ENCODE data around the gene TWF2.

Gene TWF2

DNA sequence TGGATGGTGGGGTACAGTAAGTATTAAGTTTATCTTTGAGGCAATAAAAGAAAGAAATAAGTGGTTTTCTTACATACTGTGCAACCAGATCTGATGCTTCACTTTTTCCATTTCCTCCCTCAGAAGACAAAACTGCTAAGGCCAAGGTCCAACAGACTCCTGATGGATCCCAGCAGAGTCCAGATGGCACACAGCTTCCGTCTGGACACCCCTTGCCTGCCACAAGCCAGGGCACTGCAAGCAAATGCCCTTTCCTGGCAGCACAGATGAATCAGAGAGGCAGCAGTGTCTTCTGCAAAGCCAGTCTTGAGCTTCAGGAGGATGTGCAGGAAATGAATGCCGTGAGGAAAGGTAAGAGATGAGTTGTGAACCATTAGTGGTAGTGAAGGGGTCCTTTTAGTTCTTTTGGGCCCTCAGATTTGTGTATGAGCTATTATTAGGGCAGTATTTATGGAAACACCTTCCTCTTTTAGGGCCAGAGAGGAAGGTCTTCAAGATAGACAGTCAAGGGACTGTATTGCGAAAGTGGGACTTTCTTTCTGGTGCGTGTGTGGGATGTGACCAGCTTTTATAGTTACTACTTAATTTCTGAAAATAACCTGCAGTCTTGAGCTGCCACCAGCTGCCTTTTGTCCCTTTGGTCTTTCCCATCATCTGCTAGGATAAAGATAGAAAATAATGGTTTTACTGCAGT lies 36.4 kb downstream of the TWF2 start:
- DNase-seq (ENCODE audit: low spot score) = no peak

DNA sequence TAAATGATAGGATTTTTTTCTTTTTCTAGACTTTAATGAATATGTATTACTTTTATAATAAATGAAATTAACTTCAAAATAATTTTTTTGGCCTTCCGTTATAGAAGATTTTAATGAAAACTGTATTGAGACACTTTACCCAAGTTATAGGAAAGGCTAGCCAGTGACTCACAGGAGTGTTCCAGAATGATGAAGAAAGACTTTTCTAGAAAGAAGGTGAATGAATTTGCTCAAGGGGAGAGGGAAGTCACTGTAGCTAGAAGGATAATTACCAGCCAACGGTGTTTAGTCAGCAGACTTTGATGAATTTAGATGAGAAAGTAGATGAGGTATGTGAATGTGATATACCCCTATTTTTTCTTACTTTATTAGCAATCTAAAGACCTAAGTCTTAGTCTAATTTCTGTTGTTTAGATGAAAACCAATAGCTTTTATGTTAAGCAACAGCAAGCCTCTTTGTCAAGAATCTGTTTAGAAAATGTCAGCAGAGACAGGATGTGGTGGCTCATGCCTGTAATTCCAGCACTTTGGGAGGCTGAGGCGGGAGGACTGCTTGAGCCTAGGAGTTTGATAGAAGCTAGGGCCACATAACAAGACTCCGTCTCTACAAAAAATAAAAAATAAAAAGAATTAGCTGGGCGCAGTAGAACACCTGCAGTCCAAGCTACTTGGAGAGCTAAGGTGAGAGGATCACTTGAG lies 37.8 kb downstream of the TWF2 start:
- no peak for DNase-seq (ENCODE audit: low spot score)

DNA sequence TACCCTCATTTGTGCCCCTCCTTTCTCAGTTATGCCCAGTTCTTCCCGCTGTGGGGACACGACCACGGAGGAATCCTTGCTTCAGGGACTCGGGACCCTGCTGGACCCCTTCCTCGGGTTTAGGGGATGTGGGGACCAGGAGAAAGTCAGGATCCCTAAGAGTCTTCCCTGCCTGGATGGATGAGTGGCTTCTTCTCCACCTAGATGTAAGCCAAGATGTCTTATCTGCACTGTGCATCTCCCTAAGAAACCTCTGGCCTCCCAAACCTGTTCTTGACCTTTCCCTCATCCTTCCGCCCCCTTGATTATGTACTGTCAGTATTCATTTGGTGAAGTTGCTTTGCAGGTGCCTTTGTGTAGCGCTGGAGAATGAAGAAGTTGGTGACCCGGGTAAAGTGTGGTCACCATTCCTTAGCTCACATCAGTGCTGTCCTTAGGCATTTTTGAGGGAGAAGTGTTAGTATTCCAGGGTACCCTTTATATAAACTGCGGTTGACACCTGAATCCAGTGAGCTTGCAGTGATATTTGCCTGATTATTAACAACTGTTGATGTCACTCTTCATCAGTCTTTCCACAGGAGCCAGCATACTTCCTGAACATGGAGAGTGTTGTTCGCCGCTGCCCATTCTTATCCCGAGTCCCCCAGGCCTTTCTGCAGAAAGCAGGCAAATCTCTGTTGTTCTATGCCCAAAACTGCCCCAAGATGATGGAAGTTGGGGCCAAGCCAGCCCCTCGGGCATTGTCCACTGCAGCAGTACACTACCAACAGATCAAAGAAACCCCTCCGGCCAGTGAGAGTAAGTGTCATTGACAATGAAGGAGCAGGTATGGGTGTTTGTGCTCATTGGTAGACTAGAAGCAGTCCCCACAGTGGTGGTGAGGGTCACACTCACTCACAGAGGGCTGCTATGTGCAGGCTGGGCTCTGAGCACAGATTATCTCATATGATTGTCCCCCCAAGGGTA lies 40.0 kb downstream of the TWF2 start:
- no peak for DNase-seq (ENCODE audit: low spot score)

DNA sequence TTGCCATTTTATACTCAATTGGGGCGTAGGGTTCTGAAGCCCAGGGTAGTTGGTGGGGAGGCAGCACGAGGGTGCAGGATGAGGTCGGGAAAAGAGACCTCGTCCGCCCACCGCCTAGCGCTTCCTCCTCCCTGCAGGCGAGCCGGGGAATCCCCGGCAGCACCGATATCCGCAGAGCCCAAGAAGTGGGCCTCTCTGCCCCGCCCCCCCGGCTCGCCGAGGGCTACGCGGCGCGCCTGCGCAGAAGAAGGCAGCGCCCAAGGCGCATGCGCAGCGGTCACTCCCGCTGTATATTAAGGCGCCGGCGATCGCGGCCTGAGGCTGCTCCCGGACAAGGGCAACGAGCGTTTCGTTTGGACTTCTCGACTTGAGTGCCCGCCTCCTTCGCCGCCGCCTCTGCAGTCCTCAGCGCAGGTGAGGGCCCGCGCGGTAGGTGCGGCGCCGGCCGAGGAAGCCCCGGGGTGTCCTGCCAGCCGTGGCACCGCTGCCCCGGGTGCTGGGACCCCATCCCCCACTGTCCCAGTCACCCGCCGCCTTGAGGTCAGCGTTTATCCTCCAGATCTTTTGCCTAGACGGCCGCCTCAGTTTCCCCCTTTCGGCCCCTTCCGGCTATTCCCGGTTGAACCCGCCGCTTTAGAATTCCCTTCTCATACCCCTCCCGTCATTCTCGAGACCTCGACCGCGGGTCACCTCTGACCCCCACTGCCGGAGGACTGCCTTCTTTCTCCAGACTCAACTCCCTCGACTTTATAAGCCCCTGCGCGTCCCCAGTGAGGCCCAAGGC lies 40.9 kb downstream of the TWF2 start, which contains the start of gene ALAS1:
TSS of gene ALAS1 (plus strand) at position 319 of the 784 bp plus-strand sequence. CDS start 1,082 bp downstream, outside the sequence.
- peak; percentile 99 for DNase-seq (ENCODE audit: low spot score)

DNA sequence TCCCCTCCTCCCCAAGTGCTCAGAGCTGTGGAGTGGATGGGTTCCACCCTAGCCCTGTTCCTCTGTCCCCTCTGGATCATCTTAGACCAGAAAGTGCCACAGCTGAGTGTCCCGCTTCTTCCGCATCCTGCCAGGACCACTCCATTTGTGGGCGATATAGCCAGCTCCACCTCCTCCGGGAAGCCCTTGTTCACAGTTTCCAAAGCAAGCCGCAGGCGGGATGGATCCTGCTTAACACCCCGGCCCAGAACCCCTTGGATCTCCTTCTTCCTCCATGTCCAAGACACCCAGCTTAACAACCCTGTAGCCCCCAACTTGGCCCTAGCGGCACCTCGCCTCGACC lies 41.5 kb downstream of the TWF2 start:
- no peak for DNase-seq (ENCODE audit: low spot score)

DNA sequence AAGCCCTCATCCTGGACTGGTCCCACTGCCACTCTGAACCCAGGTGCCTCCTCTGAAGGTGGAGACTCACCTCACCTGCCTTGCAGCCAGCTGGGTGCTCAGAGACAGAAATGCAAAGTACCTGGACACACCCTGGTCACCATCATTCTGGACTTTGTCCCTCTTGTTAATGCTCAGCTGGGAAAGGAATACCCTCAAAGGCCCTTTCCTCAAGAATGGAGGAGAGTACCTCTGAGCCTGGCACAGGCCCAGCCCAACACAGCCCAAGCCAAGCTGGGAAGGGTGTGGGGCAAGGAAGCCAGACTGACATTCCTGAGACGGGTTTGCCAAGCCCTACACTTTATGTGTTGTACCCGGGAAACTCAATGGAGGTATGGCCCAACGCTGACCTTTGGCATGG lies 42.0 kb downstream of the TWF2 start:
- DNase-seq (ENCODE audit: low spot score) = no peak

DNA sequence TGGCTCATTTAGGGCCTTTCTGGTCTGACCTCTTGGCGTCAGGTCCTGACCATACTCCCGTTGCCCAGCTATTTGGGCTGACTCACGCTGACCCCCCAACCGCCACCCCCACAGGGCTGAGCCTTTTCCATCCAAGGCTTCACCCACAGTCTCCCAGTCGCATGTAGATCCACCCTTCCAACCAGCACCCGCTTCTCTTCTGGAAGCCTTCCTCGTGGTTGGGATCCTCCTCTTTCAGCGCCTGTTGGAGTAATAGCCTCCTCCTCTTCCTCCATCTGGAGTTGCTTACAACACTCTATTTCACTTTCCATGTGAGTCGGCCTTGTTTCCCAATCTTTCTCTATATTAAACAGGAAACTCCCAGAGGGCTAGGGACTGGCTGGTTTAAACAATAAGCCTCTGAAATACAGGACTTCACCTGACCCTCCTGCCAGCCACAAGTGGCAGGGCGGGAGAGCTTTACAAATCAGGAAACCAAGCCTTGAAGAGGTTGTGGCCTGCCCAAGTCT lies 43.1 kb downstream of the TWF2 start:
- DNase-seq (ENCODE audit: low spot score) = peak; percentile 84

DNA sequence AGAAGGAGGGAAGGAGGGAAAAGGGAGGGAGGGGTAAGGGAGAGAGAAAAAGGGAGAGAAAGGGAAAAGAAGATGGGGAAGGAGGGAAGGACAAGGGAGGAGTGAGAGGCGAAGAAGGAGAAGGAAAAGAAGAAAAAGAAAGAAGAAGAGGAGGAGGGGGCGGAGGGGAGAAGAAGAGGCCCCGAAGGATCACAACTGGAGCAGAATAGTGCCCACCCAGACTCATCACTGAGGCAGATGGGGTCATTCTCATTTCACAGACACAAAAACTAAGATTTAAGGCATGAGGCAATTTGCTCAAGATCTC lies 43.7 kb downstream of the TWF2 start:
- DNase-seq (ENCODE audit: low spot score) = no peak

DNA sequence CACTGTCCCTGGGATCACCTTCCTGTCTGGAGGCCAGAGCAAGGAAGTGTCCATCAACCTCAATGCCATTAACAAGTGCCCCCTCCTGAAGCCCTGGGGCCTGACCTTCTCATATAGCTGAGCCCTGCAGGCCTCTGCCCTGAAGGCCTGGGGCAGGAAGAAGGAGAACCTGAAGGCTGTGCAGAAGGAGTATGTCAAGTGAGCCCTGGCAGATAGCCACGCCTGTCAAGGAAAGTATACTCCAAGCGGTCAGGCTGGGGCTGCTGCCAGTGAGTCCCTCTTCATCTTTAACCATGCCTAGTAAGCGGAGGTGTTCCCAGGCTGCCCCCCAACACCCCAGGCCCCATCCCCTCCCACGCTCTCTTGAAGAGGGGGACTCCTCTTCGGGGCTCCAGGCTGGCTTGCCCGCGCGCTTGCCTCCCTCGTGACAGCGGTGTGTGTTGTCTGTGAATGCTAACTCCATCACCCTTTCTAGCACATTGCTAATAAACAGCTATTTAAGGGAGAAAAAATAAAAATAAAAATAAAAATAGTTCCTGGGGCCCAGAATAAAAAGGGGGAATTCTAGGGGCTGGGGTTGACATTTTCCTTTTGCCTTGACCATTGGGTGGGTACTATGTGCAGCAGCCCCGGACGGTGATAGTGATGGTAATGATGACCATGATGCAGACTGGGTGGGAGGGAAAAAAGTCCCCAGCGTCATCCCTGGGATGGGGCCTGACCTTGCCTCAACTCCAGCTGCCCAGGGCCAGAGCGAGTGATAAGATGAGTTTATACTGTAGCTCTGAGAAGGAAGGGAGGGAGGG lies 44.3 kb downstream of the TWF2 start:
- no peak for DNase-seq (ENCODE audit: low spot score)

DNA sequence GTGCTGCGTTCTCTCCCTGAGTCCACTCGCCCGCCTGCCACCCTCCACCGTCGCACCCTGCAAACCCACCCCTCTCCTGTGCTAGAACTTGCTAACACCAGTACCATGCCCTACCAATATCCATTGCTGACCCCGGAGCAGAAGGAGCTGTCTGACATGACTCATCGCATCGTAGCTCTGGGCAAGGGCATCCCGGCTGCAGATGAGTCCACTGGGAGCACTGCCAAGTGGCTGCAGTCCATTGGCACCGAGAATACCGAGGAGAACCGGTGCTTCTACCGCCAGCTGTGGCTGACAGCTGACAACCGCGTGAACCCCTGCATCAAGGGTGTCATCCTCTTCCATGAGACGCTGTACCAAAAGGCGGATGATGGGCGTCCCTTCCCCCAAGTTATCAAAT lies 45.9 kb downstream of the TWF2 start:
- peak; percentile 51 for DNase-seq (ENCODE audit: low spot score)

DNA sequence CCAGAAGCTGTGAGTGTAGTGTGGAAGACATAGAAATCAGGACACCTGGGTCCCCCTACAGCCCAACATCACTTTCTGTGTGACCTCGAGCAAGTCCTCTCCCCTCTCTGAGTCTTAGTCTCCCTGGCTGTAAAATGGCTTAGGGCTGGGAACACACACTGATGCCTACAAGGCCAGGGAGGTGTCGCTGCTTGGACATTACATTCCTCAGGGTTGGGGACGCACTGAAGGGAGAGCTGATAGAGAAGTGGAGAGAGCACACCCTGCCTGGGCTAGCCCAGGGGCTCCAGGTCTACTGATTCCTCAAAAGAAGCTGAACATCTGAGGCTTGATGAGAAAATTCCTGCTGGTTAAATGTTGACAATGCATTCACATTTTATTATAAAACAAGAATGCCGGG lies 47.3 kb downstream of the TWF2 start:
- DNase-seq (ENCODE audit: low spot score) = no peak

DNA sequence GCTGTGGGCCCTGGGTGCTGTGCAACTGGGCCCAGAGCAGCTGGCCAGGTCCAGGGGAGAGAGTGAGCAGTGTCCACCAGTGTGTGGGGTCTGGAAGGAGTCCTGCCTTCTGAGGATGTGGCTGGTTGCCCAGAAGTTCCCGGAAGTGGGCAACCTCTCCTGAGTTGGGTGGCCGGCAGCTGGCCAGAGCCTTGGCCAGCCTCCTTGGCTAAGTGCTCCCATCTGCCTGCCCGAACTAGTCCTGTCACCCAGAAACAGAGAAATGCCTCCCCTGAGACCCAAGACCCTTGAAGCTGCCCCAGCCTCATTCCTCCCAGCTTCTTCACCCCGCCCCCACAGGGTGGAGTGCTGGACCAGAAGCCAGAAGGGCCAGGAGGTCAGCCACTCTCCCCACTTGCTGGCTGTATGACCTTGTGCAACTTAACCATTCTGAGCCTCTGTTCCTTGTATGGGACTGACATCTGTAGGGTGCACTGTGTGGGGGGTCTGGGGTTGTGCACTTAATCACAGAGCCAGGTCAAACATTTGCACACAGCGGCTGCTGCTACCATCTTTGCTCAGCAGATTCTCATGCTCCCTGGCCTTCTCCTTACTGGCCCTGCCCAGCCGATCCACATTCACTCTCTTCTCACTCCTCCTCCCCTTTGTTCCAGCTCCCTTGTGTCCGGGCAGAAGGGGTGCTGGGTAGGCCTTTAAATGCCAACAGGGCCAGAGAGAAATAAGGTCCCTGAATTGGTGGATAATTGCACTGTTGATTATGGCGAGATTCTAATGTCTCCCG lies 48.5 kb downstream of the TWF2 start:
- DNase-seq (ENCODE audit: low spot score) = peak; percentile 85

DNA sequence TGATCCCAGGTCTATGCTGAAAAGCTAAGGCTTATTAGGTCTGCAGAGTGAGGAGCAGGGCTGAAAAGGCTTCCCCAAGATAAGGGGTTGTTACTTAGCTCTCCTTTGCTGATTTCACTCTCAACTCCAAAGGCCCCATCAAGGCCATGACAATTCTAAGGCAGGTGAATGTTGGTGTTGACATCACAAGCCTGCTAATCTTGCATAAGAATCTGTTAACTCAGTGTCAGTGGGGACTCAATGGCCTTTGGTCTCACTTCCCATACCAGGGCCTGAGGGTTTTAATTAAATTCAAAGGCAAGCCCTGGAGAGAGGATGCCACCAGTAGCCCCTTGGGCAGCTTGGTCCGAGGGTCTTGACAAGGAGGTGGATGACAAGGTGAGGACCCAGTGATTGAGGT lies 50.4 kb downstream of the TWF2 start:
- no peak for DNase-seq (ENCODE audit: low spot score)

DNA sequence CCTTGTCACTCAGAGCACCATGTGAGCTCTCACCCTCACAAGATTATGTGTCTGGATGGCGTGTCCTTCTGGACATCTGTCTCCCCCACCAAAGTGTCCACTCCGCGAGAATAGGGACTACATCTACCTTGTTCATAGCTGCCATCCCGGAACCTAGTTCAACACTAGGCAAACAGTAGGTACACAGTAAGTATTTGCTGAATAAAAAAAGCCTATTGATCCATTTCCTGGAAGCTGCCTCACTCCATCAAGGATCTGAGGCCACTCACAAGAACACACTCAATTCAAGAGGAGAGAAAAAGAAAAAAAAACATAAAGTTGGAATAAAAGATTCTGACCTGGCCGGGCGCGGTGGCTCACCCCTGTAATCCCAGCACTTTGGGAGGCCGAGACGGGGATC lies 52.2 kb downstream of the TWF2 start:
- DNase-seq (ENCODE audit: low spot score) = no peak

DNA sequence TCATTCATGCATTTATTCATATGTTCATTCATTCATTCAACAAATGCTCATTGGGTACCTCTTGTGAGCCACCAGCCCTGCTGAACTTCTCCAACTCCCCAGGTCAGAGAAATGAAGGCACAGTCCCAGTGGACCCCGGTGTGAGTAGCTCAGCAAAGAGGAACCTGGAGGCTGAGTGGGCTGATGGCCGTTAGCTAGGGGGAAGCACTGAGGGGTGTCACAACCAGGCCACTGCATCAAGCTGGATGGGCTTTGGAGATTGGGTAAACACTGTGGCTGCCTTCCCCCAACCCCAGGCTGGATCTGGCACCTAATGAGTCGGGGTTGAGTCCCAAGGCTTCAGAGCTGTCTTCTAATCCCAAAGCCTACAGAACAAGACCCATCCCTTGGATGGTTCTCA lies 53.1 kb downstream of the TWF2 start:
- DNase-seq (ENCODE audit: low spot score) = no peak

DNA sequence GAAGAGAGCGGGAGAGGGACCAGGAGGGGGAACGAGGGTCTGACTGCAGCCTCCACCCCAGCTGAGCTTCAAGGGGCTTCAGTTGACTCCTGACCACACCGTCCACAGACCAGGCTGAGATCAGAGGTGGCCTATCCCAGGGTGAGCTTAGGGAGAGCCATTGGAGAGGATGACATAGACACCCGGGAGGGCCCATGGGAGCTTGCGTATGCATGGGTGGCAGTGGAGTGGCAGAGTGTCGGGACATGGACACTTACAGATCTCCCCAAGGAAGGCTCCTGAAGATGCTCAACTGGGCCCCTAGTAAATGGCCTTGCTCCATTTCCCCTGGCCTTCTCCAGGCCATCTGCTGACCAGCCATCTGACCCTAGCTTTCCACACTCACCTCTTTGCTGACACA lies 53.6 kb downstream of the TWF2 start:
- DNase-seq (ENCODE audit: low spot score) = no peak

DNA sequence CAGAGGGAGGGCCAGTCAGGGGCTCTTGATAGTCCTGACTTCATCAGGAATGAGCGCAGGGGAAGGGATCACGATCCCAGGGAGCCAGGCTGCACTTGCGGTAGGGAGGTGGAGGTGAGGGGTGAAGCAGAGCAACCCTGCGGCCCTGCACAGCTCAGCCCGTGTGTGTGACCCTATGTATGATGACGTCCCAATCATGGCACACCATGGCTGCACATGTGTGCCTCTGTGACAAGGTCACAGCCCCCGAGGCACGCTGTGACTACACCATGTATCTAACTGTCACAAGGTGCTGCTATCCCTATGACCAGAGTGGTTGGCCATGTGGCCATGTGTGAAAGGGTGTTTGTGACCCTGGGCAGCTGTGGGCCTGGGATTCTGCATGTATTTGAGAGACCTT lies 54.3 kb downstream of the TWF2 start:
- no peak for DNase-seq (ENCODE audit: low spot score)

DNA sequence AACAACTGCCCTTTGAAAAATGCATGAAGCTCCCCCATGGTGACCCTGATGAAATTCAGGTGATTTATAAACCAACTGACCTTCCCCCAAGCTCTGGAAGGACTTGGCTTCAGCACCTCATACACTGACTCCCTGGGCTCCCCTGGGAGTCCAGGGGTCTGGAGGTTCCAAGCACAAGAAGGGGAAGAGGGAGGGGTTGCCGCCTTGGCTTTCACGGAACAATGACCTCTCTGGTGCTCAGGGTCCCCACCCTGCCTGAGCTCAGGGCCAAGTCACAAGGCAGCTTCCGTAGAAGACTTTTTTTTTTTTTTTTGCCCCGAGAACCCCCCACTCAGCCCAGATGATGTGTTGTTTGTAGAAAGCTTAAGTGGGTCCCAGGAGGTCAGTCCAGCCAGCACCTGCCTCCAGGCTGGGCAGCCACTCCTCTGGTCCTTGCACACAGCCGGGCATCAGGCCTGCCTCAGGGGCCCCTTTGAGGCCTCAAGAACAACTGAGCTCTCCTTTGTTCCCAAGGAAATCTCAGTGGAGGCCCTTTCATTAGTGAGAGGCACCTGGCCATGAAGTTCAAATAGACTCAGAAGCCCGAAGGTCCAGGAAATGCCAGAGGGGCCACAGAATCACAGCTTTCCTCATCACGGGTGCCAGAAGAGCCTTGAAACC lies 55.0 kb downstream of the TWF2 start:
- DNase-seq (ENCODE audit: low spot score) = no peak

DNA sequence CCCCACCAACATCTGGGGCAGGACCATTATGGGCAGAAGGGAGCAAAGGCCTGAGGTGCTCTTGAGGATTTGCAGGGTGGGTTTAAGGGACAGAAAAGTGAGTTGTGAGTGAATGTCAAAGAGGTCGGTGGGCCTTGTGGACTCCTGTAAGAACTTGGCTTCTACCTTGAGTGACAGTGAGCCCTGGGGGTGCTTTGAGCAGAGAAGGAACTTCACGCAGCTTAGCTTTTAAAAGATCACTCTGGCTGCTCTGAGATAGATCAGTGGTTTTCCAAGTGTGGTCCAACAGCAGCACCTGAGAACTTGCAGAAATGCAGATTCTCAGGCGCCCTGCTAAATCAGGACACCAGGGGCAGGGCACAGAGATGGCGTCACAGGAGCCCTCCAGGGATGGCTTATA lies 56.3 kb downstream of the TWF2 start:
- DNase-seq (ENCODE audit: low spot score) = no peak

DNA sequence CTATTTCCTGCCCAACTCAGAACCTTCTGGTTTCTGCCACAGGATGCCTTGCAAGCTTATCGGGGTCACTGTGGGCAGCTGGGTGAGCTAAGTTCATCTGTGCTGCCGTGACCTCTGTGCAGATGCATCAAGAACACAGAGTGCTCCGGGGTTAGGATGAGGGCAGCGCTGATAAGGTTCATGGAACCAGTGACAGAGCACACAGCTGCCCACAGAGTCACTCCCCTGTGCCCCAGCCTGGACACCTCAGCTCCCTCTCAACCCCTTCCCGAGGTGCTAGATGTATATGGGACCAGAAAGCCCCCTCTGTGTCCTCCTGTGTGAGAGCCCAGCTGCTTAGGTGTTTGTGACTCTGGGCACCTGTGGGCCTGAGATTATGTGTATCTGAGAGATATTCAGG lies 56.8 kb downstream of the TWF2 start:
- no peak for DNase-seq (ENCODE audit: low spot score)

Data from GM03348 (cell line).